K562 (cell line): ENCODE data around the gene HS3ST5. TPM values are rescaled to one million over a fixed set of nuclear protein-coding genes. Genes with fewer than 3 reads are reported as not detected.

ENCODE experiments used
- BMI1 ChIP-seq: fragments of 150-350 bp; IDR thresholded peaks from 2 replicates; pipeline ENCODE4 v1.6.1; 2014; ENCODE audit warnings: low read length
- CBX1 ChIP-seq: sonication (generic); IDR thresholded peaks from 2 replicates; pipeline ENCODE4 v1.6.1; 2016; ENCODE audit warnings: antibody characterized with exemption, low read depth, mild to moderate bottlenecking
- EP400 ChIP-seq: fragments of 450-650 bp; IDR thresholded peaks from 2 replicates; pipeline ENCODE4 v1.6.1; 2017; ENCODE audit warnings: antibody characterized with exemption, mild to moderate bottlenecking, moderate library complexity
- ETV6 ChIP-seq, 3 experiments: fragments of 150-350 bp in 1 of 3; sonication (generic) in 1 of 3; formaldehyde crosslinking in 1 of 3; IDR thresholded peaks; 2 replicates each; pipeline versions ENCODE4 v1.6.1 to v1.8.0; 2014 to 2022; ENCODE audit warnings: borderline replicate concordance in 2 of 3, low read depth in 2 of 3, antibody characterized with exemption in 1 of 3, low read length in 1 of 3, mild to moderate bottlenecking in 1 of 3, missing genetic modification reagents in 1 of 3
- FOXA1 ChIP-seq: fragments of 450-650 bp; IDR thresholded peaks from 2 replicates; pipeline ENCODE4 v1.6.1; 2016; ENCODE audit warnings: mild to moderate bottlenecking, borderline replicate concordance
- FOXJ3 ChIP-seq: sonication (generic); formaldehyde crosslinking; IDR thresholded peaks from 2 replicates; pipeline ENCODE4 v1.4.0; 2020; ENCODE audit warnings: mild to moderate bottlenecking, missing genetic modification reagents
- FUS ChIP-seq: fragments of 200-400 bp; formaldehyde crosslinking; optimal IDR thresholded peaks from 2 replicates; pipeline ENCODE3; 2017; ENCODE audit warnings: low read depth, low read length
- HNRNPUL1 ChIP-seq: fragments of 200-400 bp; formaldehyde crosslinking; IDR thresholded peaks from 2 replicates; pipeline ENCODE4 v1.6.1; 2017; ENCODE audit warnings: low read length
- MAZ ChIP-seq, 2 experiments: fragments of 450-650 bp in 1 of 2; sonication (generic) in 1 of 2; formaldehyde crosslinking; IDR thresholded peaks in 1 of 2; conservative IDR thresholded peaks in 1 of 2; 2 replicates each; pipeline versions ENCODE4 v1.4.0 to v1.5.0; 2020; ENCODE audit warnings: mild to moderate bottlenecking in 1 of 2, missing genetic modification reagents in 1 of 2
- NFRKB ChIP-seq: fragments of 450-650 bp; IDR thresholded peaks from 2 replicates; pipeline ENCODE4 v1.6.1; 2016; ENCODE audit warnings: low read depth
- RFX5 ChIP-seq: IDR thresholded peaks from 2 replicates; pipeline ENCODE4 v1.6.1; 2011; ENCODE audit warnings: low read depth, mild to moderate bottlenecking, improper control_type of control experiment, low read length
- ZNF354B ChIP-seq: fragments of 250-450 bp; sonication (Bioruptor Pico); IDR thresholded peaks from 2 replicates; pipeline ENCODE4 v1.4.0; 2020
- polyA plus RNA-seq, 8 experiments: library from polyadenylated mRNA; depleted of rRNA in 4 of 8; stranded (reverse) in 5 of 8; unstranded in 3 of 8; fragments of >200 nt; fragmentation: Nextera tagmentation in 2 of 8; fragmentation: Illumina TruSeq in 1 of 8; extraction: Ambion mirVana in 2 of 8; extraction: Trizol in 1 of 8; gene quantifications; 2 replicates each; pipeline versions ENCODE4 v1.2.1 to v1.2.3, GENCODE V29; 2011 to 2014; ENCODE audit warnings: inconsistent platforms in 1 of 8, missing spikeins in 1 of 8
- total RNA-seq, 7 experiments: library from RNA; depleted of rRNA in 6 of 7; stranded (reverse); fragments of >200 nt in 6 of 7; fragmentation: Illumina TruSeq in 2 of 7; extraction: Trizol in 2 of 7; gene quantifications; 2 replicates each; pipeline versions ENCODE4 v1.2.1 to v1.2.3, GENCODE V29; 2011 to 2021; ENCODE audit warnings: low replicate concordance in 1 of 7
- TF ChIP-seq, protein P1 (sequence below): fragments of 250-450 bp; sonication (Bioruptor Pico); IDR thresholded peaks from 2 replicates; pipeline ENCODE4 v1.5.0; 2020; ENCODE audit warnings: mild to moderate bottlenecking, borderline replicate concordance
- TF ChIP-seq, protein P2 (sequence below): fragments of 450-650 bp; IDR thresholded peaks from 2 replicates; pipeline ENCODE4 v1.6.1; 2018; ENCODE audit warnings: mild to moderate bottlenecking, low read depth; ENCODE audit not compliant: partially characterized antibody
- TF ChIP-seq, protein P3 (sequence below), 2 experiments: IDR thresholded peaks in 1 of 2; conservative IDR thresholded peaks in 1 of 2; 2 replicates each; pipeline ENCODE4 v1.6.1; 2016; ENCODE audit warnings: low read depth in 2 of 2, mild to moderate bottlenecking in 1 of 2, missing compliant biosample characterization in 1 of 2, missing genetic modification characterization in 1 of 2, moderate library complexity in 1 of 2
- TF ChIP-seq, protein P4 (sequence below): IDR thresholded peaks from 2 replicates; pipeline ENCODE4 v1.6.1; 2014; ENCODE audit warnings: antibody characterized with exemption

The HS3ST5 gene
- total and polyA plus RNA-seq, 9 of the 15 experiments (the other 6 are each of a cell fraction or from before 2014, with no cell fraction given): not detected

DNA sequence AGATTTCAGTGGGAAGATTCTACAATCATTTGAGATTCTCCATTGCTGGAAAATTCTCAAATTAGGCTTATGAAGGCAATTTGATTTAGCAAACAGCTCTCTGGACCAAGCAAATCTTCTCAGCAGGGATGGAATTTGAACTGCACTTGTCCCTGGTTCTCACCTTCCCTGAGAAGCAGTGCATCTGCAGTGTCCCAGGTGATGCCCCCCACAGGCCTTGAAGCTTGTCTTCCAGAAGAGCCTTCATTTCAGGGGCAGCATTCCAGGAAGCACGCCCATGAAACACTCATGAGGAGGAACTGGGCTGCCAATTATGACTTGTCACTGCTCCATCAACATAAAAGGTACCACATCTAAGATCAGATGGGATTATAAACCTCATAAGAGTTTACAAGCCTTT is 289.0 kb downstream of the HS3ST5 start (continued):
- TF ChIP-seq RFX5: no peak
- TF ChIP-seq HNRNPUL1: no peak
- no peak for TF ChIP-seq CBX1
- no peak for TF ChIP-seq FUS
- TF ChIP-seq, protein P1, sequence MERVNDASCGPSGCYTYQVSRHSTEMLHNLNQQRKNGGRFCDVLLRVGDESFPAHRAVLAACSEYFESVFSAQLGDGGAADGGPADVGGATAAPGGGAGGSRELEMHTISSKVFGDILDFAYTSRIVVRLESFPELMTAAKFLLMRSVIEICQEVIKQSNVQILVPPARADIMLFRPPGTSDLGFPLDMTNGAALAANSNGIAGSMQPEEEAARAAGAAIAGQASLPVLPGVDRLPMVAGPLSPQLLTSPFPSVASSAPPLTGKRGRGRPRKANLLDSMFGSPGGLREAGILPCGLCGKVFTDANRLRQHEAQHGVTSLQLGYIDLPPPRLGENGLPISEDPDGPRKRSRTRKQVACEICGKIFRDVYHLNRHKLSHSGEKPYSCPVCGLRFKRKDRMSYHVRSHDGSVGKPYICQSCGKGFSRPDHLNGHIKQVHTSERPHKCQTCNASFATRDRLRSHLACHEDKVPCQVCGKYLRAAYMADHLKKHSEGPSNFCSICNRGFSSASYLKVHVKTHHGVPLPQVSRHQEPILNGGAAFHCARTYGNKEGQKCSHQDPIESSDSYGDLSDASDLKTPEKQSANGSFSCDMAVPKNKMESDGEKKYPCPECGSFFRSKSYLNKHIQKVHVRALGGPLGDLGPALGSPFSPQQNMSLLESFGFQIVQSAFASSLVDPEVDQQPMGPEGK: no peak
- TF ChIP-seq, protein P2, sequence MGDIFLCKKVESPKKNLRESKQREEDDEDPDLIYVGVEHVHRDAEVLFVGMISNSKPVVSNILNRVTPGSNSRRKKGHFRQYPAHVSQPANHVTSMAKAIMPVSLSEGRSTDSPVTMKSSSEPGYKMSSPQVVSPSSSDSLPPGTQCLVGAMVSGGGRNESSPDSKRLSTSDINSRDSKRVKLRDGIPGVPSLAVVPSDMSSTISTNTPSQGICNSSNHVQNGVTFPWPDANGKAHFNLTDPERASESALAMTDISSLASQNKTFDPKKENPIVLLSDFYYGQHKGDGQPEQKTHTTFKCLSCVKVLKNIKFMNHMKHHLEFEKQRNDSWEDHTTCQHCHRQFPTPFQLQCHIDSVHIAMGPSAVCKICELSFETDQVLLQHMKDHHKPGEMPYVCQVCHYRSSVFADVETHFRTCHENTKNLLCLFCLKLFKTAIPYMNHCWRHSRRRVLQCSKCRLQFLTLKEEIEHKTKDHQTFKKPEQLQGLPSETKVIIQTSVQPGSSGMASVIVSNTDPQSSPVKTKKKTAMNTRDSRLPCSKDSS: no peak
- no peak for TF ChIP-seq FOXJ3
- TF ChIP-seq EP400: no peak
- TF ChIP-seq MAZ (CRISPR knock-in tag; conservative IDR thresholded peaks at IDR 0.05 in 1 of 2, IDR thresholded peaks at IDR 0.05 in 1 of 2): no peak
- no peak for TF ChIP-seq ZNF354B (CRISPR knock-in tag)
- no peak for TF ChIP-seq BMI1
- TF ChIP-seq, protein P3, sequence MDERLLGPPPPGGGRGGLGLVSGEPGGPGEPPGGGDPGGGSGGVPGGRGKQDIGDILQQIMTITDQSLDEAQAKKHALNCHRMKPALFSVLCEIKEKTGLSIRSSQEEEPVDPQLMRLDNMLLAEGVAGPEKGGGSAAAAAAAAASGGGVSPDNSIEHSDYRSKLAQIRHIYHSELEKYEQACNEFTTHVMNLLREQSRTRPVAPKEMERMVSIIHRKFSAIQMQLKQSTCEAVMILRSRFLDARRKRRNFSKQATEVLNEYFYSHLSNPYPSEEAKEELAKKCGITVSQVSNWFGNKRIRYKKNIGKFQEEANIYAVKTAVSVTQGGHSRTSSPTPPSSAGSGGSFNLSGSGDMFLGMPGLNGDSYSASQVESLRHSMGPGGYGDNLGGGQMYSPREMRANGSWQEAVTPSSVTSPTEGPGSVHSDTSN (CRISPR knock-in tag; IDR thresholded peaks at IDR 0.05; ENCODE audit: low read depth): no peak
- TF ChIP-seq, protein P3 (tag; conservative IDR thresholded peaks at IDR 0.05; ENCODE audit: low read depth): no peak
- TF ChIP-seq NFRKB: no peak
- TF ChIP-seq ETV6 (IDR thresholded peaks at IDR 0.05; ENCODE audit: borderline replicate concordance in 1 of 2, low read depth in 2 of 2, low read length in 1 of 2): no peak
- no peak for TF ChIP-seq ETV6 (CRISPR knock-in tag; IDR thresholded peaks at IDR 0.05; ENCODE audit: borderline replicate concordance)
- no peak for TF ChIP-seq FOXA1
- TF ChIP-seq, protein P4, sequence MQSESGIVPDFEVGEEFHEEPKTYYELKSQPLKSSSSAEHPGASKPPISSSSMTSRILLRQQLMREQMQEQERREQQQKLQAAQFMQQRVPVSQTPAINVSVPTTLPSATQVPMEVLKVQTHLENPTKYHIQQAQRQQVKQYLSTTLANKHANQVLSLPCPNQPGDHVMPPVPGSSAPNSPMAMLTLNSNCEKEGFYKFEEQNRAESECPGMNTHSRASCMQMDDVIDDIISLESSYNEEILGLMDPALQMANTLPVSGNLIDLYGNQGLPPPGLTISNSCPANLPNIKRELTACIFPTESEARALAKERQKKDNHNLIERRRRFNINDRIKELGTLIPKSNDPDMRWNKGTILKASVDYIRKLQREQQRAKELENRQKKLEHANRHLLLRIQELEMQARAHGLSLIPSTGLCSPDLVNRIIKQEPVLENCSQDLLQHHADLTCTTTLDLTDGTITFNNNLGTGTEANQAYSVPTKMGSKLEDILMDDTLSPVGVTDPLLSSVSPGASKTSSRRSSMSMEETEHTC: no peak
- TF ChIP-seq, all 486 proteins: peak for 0
